ENCODE results near the gene SLC11A1.

SLC11A1 gene

GRCh38 chr2:218437969-218438368 is 55.9 kb downstream of the SLC11A1 start:
- DNase-seq: no peak

- no peak for DNase-seq
Measured at GRCh38 chr2:218438596-218438995, 56.5 kb downstream of the SLC11A1 start.

GRCh38 chr2:218444692-218445357 is 62.8 kb downstream of the SLC11A1 start:
- DNase-seq: no peak

DNA sequence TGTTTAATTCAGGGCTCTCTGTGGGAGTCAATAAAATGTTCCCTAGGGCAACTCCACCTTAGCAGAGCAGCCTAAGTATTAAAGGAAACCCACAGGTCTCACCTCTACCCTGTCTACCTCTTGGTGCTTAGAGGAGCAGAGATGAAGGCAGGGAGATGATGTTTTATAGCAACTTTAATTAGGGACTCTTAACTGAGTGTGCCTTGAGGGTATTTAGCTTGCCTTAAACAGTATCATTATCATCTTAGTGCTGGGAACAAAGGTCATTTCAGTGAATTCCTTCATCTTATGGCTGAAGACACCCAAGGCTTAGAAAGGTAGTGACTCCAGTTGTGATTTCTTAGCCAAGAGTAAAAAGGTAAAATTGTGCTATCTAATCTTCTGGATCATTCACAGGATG is 63.5 kb downstream of the SLC11A1 start:
- no peak for DNase-seq
